Stimulated activated CD4-positive, alpha-beta T cell treated with anti-CD3 and anti-CD28 coated beads, Interleukin-12 subunit alpha, Interleukin-12 subunit beta, amount 100 ng/mL, for 24 hours (primary cell): ENCODE measurements around the gene FBXL16.
A peak's percentile ranks its signal among the peaks of the same experiment; 100 is the strongest.

ENCODE experiments used
- DNase-seq, 2 experiments: peaks; one replicate each; pipeline ENCODE4 v3.0.0-alpha.2; 2020; ENCODE audit warnings: low read depth in 2 of 2

Gene FBXL16

DNA sequence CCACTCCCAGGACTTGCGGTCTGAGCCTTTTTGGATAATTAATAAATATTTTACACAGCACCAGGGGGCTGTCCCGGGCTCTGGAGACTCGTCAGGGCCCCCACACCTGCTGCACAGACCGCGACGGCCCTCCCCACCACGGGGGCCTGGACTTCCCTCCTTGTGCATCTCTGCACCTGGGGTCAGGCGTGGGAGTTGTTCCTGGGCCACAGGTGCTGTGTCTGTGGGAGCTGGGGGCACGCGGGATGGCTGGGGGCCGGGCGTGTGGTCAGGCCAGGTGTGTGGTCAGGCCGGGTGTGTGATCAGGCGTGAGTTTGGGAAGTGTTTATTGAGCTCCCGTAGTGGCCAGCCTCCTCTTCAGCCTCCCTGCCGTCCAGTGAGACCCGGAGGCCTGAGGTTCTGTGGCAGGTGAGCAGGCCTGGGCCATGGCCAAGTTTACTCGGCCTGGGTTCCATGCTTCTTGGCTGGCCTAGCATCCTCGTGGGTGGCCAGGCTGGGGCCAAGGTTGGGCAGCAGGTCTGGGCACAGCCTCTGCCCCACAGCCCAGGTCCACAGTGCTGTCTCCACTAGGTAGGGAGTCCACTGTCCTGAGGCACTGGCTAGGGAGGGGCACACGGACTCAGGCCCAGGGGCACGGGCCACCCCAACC lies 27.3 kb downstream of the FBXL16 start:
- DNase-seq = no peak

DNA sequence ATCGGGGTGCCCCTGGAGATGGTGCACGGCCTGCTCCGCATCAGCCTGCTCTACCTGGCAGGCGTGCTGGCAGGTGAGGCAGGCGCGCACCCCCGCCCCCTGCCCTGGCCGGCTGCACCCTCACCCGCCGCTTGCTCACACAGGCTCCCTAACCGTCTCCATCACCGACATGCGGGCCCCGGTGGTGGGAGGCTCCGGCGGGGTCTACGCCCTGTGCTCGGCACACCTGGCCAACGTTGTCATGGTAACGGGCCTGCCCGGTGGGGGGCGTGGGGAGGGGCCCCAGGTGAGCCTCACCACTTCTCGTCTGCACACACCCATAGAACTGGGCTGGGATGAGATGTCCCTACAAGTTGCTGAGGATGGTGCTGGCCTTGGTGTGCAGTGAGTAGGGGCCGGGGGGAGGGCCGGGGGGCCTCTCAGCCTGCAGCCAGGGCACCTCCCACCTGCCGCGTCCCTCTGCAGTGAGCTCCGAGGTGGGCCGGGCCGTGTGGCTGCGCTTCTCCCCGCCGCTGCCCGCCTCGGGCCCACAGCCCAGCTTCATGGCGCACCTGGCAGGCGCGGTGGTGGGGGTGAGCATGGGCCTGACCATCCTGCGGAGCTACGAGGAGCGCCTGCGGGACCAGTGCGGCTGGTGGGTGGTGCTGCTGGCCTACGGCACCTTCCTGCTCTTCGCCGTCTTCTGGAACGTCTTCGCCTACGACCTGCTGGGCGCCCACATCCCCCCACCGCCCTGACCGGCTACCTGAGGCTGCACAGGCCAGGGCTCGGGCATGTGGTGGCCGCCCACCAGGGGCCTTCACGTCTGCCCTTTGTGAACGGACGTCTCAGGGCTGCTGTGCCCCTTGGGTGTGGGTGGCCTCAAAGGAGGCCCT lies 28.0 kb downstream of the FBXL16 start:
- DNase-seq = no peak

DNA sequence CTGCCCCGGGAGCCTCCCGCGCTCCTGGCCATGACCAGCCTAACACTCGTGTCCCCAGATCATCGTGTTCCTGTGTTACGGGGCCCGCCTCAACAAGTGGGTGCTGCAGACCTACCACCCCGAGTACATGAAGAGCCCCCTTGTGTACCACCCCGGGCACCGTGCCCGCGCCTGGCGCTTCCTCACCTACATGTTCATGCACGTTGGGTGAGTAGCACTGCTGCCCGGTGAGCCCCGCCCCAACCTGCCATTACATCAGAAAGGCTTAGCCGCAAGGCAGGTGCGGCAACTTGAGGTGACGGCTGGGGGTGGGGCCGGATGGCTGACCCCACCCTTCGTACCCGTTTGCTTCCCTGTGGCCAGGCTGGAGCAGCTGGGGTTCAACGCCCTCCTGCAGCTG lies 28.7 kb downstream of the FBXL16 start:
- DNase-seq = no peak

DNA sequence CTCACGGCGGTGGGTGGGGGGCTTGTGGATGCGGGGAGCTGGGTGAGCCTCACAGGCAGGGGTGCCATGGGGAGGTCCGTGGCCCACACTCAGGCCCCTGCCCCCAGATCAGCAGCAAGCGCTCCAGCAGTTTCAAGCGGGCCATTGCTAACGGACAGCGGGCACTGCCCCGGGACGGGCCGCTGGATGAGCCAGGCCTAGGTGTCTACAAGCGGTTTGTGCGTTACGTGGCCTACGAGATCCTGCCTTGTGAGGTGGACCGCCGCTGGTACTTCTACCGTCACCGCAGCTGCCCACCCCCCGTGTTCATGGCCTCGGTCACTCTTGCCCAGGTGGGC lies 29.1 kb downstream of the FBXL16 start:
- DNase-seq = no peak

DNA sequence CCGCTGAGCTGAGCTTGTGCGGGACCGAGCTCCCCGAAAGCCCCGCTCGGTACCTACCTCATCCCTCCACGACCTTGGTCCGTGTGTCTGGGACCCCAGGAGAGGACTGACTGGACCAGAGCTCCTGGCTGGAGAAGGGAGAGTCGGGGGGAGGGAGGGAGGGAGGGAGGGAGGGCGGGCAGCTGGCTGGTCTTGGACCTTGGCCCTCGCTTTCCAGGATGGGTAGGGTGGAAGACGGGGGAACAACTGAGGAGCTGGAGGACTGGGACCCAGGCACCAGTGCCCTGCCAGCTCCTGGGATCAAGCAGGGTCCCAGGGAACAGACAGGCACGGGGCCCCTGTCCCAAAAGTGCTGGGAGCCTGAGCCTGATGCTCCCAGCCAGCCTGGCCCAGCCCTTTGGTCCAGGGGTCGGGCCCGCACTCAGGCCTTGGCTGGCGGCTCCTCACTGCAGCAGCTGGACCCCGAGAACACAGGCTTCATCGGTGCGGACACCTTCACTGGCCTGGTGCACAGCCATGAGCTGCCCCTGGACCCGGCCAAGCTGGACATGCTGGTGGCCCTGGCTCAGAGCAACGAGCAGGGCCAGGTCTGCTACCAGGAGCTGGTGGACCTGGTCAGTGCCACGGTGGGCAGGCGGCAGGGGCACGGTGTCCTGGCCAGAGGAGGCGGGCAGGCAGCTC lies 29.6 kb downstream of the FBXL16 start:
- no peak for DNase-seq

DNA sequence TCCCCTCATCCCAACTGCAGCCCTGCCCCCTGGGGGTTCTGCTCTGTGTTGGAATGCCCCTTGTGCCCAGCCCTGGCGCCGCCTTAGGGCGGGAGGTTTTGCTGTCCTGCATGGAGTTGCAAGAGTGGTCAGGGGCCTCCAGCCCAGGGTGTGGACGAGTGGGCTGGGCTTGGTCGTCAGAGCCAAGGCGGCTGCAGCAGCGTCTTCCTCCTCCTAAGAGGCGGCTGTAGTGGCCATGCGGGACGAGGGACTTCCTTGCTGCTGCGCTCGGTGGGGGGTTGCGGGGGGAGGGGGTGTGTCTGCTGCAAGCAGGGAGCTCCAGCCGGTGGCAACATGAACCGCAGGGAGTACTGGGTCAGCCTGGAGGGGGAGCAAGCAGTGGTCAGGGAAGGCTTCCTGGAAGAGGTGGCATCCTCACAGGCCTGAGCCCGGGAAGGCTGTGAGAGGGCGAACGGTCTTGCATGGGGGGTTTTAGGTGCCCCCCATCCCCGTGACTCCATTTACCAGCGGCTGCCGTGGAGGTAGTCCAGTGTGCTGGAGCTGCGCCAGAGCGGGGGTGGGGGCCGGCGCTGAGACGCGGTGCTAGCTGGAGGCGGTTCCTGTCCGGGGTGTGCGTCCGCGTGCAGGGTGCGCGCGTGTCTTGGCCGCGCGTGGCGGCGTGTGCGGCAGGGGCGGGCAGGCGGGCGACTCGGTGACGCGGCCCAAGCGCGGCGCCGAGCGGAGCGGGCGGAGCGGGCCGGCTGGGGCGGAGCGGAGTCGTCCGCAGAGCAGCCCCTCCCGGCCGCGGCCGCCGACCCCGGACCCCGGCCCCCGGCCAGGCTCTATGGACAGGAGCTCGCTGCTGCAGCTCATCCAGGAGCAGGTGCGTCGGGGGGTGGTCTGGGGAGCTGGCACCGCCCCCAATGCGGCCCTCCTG lies 30.4 kb downstream of the FBXL16 start, which contains the start of gene RHBDL1:
Gene RHBDL1 (plus strand): TSS at position 704 of the 916 bp plus-strand sequence. CDS start 120 bp downstream, at position 824.
- DNase-seq = no peak

DNA sequence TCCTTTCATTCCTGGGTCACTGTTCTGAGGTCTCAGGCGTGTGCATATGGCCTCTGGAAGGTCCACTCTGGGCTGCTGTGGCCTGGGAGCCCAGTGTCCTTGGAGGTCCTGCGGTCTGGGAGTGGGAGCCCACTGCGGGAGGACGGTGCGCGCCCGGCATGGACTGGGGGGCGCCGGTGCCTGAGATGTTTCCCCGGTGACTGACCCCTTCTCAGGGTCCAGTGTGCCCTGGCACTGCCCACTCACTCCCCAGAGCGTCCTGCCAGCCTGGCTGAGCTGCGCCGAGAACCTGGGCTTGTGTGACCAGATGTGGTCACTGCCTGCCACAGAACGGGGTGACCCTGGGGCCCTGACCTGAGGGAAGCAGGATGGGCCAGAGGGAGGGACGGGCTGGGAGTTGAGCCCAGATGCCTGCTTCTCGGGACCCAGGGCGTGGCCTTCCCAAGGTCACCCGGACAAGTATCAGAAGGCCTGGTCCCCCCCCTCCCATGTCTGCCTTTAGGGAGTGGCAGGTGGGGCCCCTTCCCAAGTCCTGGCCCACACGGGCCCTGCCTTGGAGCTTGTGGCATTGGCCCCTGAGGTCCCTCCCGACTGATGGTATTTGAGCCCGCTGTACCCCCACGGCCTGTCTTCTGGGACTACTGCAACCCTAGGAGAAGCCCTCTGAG lies 31.3 kb downstream of the FBXL16 start:
- DNase-seq = no peak

DNA sequence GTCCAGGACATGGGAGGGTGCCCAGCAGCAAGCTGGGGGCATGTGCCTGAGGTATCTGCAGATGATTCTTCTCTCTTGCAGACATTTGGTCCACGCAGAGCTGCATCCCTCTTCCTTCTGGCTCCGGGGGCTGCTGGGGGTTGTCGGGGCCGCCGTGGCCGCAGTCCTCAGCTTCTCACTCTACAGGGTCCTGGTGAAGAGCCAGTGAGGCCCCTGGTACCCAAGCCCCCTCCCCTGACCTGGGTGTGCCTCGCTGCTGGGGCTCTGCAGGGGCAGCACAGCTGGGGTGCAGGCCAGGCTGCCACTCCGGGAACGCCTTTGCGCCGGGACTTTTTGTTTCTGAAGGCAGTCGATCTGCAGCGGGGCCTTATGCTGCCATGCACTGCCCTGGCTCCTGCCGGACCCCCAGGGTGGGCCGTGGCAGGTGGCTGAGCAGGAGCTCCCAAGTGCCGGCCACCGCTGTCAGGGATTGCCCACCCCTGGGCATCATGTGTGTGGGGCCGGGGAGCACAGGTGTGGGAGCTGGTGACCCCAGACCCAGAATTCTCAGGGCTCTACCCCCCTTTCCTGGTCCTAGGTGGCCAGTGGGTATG lies 32.1 kb downstream of the FBXL16 start:
- DNase-seq = no peak

DNA sequence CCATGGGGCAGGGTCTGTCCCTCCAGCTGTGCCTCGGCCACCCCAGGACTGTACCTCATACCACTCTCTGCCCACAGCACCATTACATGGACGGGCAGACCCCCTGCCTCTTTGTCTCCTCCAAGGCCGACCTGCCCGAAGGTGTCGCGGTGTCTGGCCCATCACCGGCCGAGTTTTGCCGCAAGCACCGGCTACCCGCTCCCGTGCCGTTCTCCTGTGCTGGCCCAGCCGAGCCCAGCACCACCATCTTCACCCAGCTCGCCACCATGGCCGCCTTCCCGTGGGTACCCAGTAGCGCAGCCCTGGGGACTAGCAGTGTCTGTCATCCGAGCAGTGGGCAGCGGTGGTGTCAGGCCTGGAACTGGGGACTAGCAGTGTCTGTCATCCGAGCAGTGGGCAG lies 32.8 kb downstream of the FBXL16 start:
- no peak for DNase-seq

DNA sequence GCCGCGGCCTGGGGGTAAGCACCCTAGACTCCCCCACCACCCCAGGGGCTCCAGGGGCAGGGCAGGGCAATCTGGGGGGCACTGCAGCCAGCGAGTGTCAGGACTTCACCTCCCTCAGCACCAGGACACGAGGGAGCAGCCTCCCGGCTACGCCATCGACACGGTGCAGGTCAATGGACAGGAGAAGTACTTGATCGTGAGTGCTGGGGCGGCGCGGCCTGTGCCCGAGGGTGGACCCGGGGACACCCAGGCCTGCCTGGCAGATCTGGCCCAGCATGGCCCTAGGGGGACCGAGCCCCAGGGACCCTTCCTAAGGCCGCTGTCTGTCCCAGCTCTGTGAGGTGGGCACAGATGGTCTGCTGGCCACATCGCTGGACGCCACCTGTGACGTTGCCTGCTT lies 33.2 kb downstream of the FBXL16 start:
- DNase-seq = no peak

DNA sequence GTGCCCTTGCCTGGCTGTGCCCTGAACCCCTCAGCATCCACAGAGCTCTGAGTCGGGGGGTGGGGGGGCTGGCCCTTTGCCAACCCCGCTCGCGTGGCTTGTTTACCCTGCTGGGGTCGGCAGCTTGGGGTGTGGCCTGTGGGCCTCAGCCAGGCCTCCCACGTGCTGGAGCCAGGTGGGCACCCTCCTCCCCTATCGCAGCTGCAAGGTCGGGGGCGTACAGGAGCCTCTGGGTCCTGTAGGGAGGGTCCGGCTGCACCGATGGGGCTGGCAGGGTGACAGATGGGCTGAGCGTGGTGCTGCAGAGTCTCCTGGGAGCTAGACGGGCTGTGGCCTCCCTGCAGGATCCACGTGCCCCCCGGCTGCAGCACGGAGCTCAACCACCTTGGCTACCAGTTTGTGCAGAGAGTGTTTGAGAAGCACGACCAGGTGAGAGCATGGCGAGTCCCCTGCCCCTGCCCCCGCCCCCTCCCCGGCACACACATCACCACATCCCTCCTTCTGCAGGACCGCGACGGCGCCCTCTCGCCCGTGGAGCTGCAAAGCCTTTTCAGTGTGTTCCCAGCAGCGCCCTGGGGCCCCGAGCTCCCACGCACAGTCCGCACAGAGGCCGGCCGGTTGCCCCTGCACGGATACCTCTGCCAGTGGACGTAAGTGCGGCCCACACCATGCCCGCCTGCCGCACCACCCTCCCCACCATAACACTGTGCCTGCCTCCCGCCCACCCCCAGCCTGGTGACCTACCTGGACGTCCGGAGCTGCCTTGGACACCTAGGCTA lies 34.1 kb downstream of the FBXL16 start:
- DNase-seq = no peak

DNA sequence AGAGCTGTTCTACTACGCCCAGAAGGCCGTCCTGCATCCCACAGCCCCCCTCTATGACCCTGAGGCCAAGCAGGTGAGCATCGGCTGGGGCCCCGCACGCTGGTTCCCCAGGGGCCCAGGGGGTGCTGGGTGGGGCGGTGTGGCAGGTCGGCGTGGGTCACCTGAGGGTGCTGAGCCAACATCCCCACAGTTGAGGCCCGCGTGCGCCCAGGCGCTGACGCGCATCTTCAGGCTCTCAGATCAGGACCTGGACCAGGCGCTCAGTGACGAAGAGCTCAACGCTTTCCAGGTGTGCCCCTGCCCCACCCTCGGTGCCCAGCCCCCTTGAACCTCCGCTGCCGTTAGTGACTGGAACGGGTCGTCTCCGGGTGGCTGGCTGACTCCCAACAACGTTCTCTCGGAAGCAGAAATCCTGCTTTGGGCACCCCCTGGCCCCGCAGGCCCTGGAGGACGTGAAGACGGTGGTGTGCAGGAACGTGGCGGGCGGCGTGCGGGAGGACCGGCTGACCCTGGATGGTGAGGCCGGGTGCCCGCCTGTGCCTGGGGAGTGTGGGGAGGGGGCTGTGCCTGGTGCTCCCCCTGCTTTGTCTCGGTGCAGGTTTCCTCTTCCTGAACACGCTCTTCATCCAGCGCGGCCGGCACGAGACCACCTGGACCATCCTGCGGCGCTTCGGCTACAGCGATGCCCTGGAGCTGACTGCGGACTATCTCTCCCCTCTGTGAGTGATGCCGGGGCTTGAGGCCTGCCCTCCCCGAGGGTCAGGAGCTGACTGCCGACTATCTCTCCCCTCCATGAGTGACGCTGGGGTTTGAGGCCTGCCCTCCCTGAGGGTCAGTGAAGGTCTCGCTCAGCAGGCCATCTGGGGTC lies 34.9 kb downstream of the FBXL16 start:
- DNase-seq = no peak

DNA sequence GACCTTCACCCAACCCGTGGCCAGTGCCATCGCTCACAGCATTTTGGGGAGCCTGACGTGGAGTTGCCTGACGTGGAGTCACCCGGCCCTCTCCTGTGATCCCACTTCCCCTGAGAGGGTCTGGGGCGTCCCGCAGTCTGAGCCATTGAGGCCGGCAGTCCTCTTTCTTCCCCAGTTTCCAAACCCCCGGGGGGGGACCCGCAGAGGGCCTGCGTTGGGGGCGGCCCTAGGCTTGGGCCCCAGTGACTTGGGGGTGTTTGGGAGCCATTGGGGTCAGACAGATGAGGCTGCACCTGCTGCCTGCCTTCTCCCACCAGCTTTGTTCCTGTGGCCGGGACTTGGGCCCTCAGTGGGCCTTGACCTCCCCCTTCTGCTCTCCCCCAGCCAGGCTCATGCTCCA lies 35.9 kb downstream of the FBXL16 start:
- DNase-seq = no peak

DNA sequence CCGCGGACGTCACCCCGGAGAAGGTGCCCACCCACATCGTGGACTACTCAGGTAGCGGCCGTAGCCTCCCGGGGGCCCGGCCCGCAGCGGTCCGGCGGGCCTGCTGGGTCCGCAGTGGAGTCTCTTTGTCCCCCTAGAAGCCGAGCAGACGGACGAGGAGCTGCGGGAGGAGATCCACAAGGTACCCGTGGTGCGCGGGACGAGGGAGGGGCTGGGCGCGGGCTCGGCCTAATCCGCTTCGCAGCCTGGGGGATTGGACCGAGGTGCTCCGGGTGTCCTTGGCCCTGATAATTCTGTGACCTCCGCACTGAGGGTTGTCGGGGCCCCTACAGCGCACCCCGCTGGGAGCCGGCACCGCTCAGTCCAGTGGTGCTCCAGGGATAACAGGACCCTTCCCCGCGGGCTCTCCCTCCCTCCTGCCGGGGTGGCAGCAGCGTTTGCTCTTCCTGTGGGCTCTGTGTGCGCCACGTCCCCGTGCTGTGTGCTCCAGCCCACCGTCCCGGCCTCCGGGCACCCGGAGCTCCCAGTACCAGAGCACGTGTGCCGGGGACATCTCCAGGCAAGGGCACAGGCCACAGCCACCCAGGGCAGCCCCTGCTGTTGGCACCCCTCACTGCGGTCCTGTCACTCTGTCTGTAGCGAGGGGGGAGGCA lies 37.0 kb downstream of the FBXL16 start:
- DNase-seq = no peak

DNA sequence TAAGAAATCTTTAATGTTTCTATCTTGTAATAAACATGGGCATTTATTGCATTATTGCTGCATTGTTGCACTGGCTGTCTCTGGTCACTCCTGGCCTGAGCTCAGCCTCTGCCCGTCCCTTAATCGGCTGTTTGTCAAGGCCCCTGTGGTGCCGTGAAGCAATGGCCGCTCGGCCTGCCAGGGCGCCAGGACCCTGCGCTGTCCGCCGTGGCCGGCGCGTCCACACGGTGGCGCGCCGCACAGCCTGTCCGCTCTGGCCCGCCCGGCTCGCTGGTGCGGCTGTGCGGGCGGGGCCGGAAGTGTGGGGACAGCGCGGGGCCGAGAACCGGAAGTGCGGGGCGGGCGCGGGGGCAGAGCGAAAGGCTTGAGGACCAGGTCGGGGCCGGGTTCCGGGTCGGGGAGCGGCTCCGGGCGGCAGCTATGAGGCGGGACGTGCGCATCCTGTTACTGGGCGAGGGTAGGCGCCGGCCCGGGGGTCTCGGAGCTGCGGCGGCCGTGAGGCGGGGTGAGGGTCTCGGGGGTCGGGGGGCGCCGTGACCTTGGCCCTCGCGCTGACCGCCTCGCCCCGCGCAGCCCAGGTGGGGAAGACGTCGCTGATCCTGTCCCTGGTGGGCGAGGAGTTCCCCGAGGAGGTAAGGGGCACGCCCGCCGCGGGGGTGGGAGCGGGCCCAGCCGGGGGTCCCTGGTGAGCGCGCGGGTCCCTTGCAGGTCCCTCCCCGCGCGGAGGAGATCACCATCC lies 37.7 kb downstream of the FBXL16 start, which contains the start of gene RHOT2:
Gene RHOT2 (plus strand): TSS at position 353 of the 739 bp plus-strand sequence. CDS start 68 bp downstream, at position 421.
- DNase-seq = peak; percentile 83 to 91

DNA sequence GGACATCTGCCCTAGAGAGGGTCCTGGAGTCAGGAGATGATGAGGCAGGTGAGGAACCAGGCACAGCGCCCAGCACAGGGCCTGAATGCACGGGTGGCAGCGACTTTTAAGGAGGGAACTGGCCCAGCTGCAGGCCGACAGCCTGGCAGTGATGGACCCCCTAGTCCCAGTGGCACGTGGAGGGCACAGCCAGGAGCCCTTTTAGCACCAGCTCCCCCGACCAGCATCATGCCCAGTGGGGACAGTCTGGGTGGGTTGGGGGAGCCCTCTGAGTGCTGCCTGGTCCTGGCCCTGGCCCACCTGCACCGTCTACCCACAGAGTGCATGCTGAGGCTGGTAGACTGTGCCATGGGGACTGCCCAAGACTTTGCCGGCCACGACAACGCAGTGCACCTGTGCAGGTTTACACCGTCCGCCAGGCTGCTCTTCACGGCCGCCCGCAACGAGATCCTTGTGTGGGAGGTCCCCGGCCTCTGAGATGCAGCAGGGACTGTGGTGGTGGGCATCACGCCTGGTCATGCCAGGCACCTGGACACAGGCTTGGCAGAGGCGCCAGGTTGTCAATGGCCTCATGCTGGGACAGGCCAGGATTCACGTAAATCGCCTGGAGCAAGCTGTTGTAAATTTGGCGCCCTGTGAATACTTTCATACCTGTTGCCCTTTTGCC lies 38.4 kb downstream of the FBXL16 start:
- no peak for DNase-seq

DNA sequence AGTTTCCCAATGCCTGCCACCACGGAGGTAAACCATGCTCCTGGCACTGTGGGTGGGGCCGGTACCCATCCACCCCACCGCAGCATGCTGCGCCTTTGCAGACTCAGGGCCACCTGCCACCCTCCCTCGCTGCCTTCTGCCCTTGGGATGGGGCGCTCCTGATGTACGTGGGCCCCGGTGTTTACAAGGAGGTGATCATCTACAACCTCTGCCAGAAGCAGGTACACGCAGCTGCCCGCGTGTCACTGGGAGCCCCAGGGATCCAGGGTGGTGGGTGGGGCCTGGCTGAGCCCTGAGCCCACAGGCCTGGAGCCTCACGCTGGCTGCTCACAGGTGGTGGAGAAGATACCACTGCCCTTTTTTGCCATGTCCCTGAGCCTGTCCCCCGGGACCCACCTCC lies 39.0 kb downstream of the FBXL16 start:
- DNase-seq = no peak
